Motor neuron (in vitro differentiated cells): ENCODE measurements around the gene LTBP1. TPM values are rescaled to one million over a fixed set of nuclear protein-coding genes. Genes with fewer than 3 reads are reported as not detected.
"Not testable (repeated sequence)": the region's sequence is repeated elsewhere in the genome, so short reads cannot be mapped to it uniquely, and the experiment has no call there.

Source experiments
- ATAC-seq, 8 experiments: fragments of 200-7000 bp; cut with Tn5 transposase; replicated peaks in 6 of 8; 2 replicates each; pipeline ENCODE4 v1.8.0; 2021; ENCODE audit warnings: mild to moderate bottlenecking in 8 of 8, moderate library complexity in 8 of 8
- H3K27ac ChIP-seq, 2 donors: fragments of 250-450 bp; sonication (Bioruptor Pico); 2 replicates each; pipeline ENCODE4 v1.9.0; 2021; ENCODE audit warnings: antibody characterized with exemption in 2 of 2, mild to moderate bottlenecking in 2 of 2, moderate library complexity in 1 of 2
- H3K4me1 ChIP-seq, 2 donors: fragments of 250-450 bp; sonication (Bioruptor Pico); replicated peaks in 1 of 2; 2 replicates each; pipeline ENCODE4 v1.6.1; 2021; ENCODE audit warnings: antibody characterized with exemption in 2 of 2, mild to moderate bottlenecking in 2 of 2, moderate library complexity in 1 of 2
- H3K4me3 ChIP-seq, 5 donors: fragments of 250-450 bp; sonication (Bioruptor Pico); 2 replicates each; pipeline ENCODE4 v1.9.0; 2021; ENCODE audit warnings: antibody characterized with exemption in 5 of 5, mild to moderate bottlenecking in 5 of 5, moderate library complexity in 4 of 5
- WGBS, 10 experiments: fragments of 450-650 bp; shearing (Covaris generic); methylation state at CpG; one replicate each; pipeline ENCODE4 v1.0.0; 2022; 5-methylcytosine and 5-hydroxymethylcytosine counted together
- in situ Hi-C, 9 experiments: fragments of 400-800 bp; cut with MboI; loops; one replicate each; pipeline ENCODE4 v1.15.0; 2021; ENCODE audit warnings: low sequenced_read_pairs in 9 of 9, low pct_unique_long_range_greater_than_20kb in 2 of 9; ENCODE audit not compliant: unreplicated experiment in 9 of 9
- total RNA-seq, 8 experiments: library from RNA; unstranded; fragments of 300-600 nt; gene quantifications; 2 replicates each; pipeline versions ENCODE4 v1.2.3 to v1.2.4, GENCODE V29; 2022

Gene LTBP1
- total RNA-seq, 8 experiments from 2014 or later, result 2.8 to 692 (median 20.8) TPM

GRCh38 chr2:33042819-33043218 is 96.1 kb downstream of the LTBP1 start:
- ATAC-seq, result no peak
- Histone ChIP-seq H3K4me1 (no peaks in the 10 kb centered on the region), H3K4me3 (no peak overlapping the region), H3K27ac (no peak overlapping the region)
- in situ Hi-C loops, result loop anchor here in 3 of 9 experiments (25.0 kb wide), 3 partner anchors 256 to 544 kb away; partner anchors contain the start of gene FAM98A (in 1 of the 3)
- WGBS, 10 experiments, result 72 to 100% (median 80%) methylated on average over 1 to 3 of the region's 3 CpGs; no CpG with 5 or more reads in 3 of the 10 experiments

DNA sequence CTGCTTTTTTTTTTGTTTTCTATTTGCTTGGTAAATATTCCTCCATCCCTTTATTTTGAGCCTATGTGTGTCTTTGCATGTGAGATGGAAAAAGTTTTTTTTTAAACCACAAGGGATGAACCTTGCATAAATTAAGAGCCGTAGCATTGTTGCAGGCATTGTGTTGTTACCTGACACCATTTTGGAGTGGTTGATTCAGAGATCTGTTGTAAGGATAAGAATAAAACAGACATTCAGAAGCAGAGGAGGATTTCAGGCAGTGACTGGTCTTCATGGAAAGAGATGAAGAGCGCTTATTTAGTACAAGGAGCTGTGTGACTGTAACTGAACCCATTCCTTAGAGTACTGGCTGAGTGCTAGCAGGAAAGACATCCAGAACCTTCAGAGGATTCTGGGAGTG is 101.2 kb downstream of the LTBP1 start:
- no peak overlapping the region for H3K4me3 ChIP-seq
- H3K4me1 ChIP-seq, result no peaks in the 10 kb centered on the region
- ATAC-seq, result peak in 3 of 8 experiments; percentile 3 to 15 (median 4)
- in situ Hi-C loops, result loop anchor here in 3 of 9 experiments (25.0 kb wide), 3 partner anchors 261 to 539 kb away; partner anchors contain the start of gene FAM98A (in 1 of the 3)
- H3K27ac ChIP-seq, result no peak overlapping the region
- 0 to 60% (median 24%) methylated on average over 1 to 2 of the region's 2 CpGs; no CpG with 5 or more reads in 2 of the 10 experiments for WGBS, 10 experiments

GRCh38 chr2:33051586-33052360 is 105.0 kb downstream of the LTBP1 start:
- 0 to 100% (median 46%) methylated on average over 1 to 6 of the region's 7 CpGs; no CpG with 5 or more reads in 4 of the 10 experiments for WGBS, 10 experiments

DNA sequence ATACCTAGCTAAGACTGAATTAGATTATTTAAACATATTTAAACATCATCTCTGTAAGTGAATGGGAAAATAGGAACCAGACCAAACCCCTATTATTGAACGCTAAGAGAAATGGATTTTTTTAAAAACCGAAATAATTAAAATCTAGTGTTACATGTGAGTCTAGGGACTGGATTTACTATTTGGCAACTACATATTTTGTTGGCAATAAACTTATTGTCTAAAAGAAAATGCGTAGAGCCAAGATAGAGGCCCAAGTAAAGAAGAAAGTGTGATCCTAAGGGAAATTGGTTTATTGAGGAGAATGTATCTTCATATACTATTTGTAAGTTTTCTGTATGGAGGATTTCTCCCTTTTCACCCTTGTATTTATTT is 105.6 kb downstream of the LTBP1 start:
- Histone ChIP-seq H3K27ac (no peak overlapping the region), H3K4me1 (no peaks in the 10 kb centered on the region), H3K4me3 (no peak overlapping the region)
- WGBS, 10 experiments, result 9 to 100% (median 93%) methylated on average over 3 of the region's 3 CpGs; no CpG with 5 or more reads in 1 of the 10 experiments
- in situ Hi-C loops, result no loop called here
- ATAC-seq, result no peak

More at GRCh38 chr2:33051586-33052360, 105.0 kb downstream of the LTBP1 start:
- ATAC-seq, result peak in 3 of 8 experiments; percentile 79 to 85 (median 79)
- H3K4me1 ChIP-seq, result no peaks in the 10 kb centered on the region
- no peak overlapping the region for H3K4me3 ChIP-seq
- in situ Hi-C loops, result no loop called here
- H3K27ac ChIP-seq, result no peak overlapping the region

- WGBS, 10 experiments, result 7 to 100% (median 91%) methylated on average over 1 to 11 of the region's 11 CpGs; no CpG with 5 or more reads in 1 of the 10 experiments
- H3K4me3 ChIP-seq, H3K27ac ChIP-seq, H3K4me1 ChIP-seq, in situ Hi-C loops: not testable (repeated sequence)
- peak in 3 of 8 experiments; percentile 53 to 80 (median 66) for ATAC-seq
Observed at GRCh38 chr2:33052795-33053194, 106.0 kb downstream of the LTBP1 start.

DNA sequence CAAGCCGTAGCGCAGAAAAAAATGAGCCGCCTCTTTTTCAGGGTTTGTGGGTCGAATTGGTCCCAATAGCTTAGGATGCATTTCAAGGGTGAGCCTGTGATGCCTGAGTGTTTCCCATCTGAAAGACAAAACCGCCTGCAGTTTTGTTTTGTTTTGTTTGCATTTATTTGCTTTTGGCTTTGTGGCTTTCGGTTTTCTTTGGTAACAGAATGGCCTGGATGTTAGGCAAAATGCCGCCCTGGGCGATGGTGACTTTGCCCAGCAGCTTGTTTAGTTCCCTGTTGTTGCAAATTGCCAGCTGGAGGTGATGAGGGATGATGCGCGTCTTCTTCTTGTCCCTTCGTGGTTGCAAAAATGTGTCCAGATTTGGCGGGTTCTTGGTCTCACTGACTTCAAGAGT is 109.4 kb downstream of the LTBP1 start:
- no peak for ATAC-seq
- Histone ChIP-seq H3K4me3 (no peak overlapping the region), H3K4me1 (peaks cover 7 to 27% of the 10 kb centered on the region in 2 donors), H3K27ac (no peak overlapping the region)
- in situ Hi-C loops, result no loop called here
- WGBS, 10 experiments, result 70 to 100% (median 91%) methylated on average over 1 to 6 of the region's 12 CpGs; no CpG with 5 or more reads in 1 of the 10 experiments

GRCh38 chr2:33057307-33058028 is 110.7 kb downstream of the LTBP1 start:
- ATAC-seq, H3K27ac ChIP-seq, in situ Hi-C loops, H3K4me3 ChIP-seq: not testable (repeated sequence)
- 95 to 100% (median 97%) methylated on average over 2 to 10 of the region's 39 CpGs; no CpG with 5 or more reads in 7 of the 10 experiments for WGBS, 10 experiments
- peaks cover 7 to 27% of the 10 kb centered on the region in 2 donors for H3K4me1 ChIP-seq

DNA sequence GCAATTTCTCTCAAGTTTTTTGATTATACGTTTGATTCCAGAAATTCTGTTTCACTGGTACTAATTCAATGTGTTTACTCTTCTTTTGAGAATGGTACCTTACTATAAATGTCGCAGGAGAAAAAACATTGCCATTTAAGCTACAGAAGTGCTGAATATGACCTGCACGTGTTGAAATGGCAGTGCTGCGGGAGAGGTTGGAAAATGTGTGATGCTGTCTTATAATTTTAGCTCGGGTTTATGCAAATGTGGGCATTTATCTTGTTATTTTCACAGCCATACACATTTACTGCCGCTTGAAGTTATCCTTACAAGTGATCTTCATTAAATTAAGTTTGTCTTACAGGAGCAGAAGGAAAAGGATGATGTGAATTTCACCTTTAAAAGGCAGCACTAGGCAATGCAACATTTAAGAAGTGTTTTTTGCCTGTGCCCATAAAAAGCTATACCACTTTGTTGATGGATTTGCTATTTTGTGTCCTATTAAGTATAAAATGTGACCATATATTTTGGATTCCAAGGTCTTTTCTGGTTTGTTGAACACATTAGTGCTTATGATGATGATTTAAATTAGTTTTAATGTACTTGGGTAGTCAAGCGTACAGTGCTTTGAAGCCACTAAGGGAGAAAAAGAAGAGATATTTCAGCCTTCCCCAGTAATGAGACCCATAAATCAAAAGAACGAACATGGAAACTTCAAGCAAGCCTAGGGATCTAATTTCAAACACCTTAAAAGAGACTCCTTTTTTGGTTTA is 112.1 kb downstream of the LTBP1 start:
- Histone ChIP-seq H3K4me1 (peaks cover 7 to 27% of the 10 kb centered on the region in 2 donors), H3K27ac (no peak overlapping the region), H3K4me3 (no peak overlapping the region)
- peak in 5 of 8 experiments; percentile 56 to 88 (median 82) for ATAC-seq
- in situ Hi-C loops, result no loop called here
- WGBS, 10 experiments, result 47 to 95% (median 74%) methylated on average over 2 to 8 of the region's 8 CpGs

GRCh38 chr2:33059471-33060156 is 112.9 kb downstream of the LTBP1 start:
- ATAC-seq, result no peak
- Histone ChIP-seq H3K4me3 (no peak overlapping the region), H3K27ac (no peak overlapping the region), H3K4me1 (peaks cover 7 to 27% of the 10 kb centered on the region in 2 donors)
- in situ Hi-C loops, result no loop called here
- WGBS, 10 experiments, result 0 to 83% (median 70%) methylated on average over 1 to 3 of the region's 3 CpGs; no CpG with 5 or more reads in 1 of the 10 experiments

DNA sequence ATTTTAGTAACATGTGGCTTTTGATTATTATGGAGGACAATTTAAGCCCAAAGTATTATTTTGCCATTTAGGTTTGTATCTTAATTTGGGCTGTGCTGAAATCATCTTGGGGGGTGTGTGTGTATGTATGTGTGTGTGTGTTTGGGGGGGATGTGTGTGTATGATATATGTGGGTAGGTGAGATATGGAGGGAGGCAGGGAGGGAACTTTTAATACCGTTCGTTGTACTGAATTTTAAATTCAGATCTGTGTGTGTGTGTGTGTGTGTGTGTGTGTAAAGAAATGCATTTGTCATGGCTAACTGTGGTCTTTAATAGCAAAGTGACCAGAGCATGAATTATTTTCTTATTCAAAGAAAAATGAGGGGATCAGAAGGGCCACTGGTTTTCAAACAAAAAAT is 113.7 kb downstream of the LTBP1 start:
- 27 to 50% methylated on average over 2 of the region's 2 CpGs; no CpG with 5 or more reads in 8 of the 10 experiments for WGBS, 10 experiments
- Histone ChIP-seq H3K27ac (no peak overlapping the region), H3K4me1 (peaks cover 7 to 27% of the 10 kb centered on the region in 2 donors), H3K4me3 (no peak overlapping the region)
- ATAC-seq, result no peak
- in situ Hi-C loops, result no loop called here

DNA sequence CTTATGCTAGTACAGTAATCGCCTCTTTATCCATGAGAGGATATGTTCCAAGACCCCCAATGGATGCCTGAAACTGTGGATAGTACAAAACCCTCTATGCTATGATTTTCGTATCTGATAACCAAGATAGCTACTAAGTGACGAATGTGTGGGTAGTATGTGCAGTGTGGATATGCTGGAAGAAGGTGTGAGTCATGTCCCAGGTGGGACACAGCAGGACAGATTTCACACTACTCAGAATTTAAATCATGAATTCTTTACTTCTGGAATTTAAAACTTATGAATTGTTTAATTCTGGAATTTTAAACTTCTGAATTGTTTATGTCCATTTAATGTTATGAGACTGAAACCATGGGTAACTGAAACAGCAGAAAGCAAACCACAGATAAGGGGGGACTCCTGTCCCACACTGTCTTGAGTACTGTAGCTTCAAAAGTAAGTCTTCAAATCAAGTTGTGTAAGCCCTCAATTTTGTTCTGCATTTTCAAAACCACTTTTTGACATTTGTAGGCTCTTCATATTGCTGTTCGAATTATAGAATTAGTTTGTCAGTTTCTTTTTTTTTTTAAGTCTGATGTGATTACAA is 116.0 kb downstream of the LTBP1 start:
- peak in 1 of 8 experiments; percentile 32 for ATAC-seq
- Histone ChIP-seq H3K27ac (no peak overlapping the region), H3K4me1 (peaks cover 7 to 27% of the 10 kb centered on the region in 2 donors), H3K4me3 (no peak overlapping the region)
- WGBS, 10 experiments, result 50 to 100% (median 85%) methylated on average over 1 to 4 of the region's 4 CpGs
- in situ Hi-C loops, result no loop called here

DNA sequence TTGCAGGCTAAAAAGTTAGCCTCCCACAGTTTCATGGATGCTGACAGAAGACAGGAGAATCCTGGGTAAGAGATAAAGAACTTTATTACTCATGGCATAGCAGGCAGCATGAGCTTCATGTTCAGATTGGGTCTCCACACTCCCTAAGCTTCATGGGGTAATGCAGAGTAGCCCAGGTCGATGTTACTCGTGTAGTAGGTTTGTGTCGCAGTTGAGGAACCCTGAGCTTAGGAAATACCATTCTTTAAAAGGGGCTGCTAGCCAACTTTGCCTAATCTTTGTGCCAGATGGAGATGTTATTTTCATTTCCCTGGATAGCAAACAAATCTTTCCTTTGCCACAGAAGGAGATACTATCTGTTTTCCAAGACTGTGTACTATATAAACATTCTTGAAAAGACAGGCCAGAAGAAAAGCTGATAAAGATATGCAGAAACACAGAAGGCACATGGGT is 117.6 kb downstream of the LTBP1 start:
- no peak for ATAC-seq
- WGBS, 10 experiments, result 60 to 100% (median 92%) methylated on average over 1 to 3 of the region's 3 CpGs; no CpG with 5 or more reads in 3 of the 10 experiments
- no peak overlapping the region for H3K27ac ChIP-seq
- no peak overlapping the region for H3K4me3 ChIP-seq
- in situ Hi-C loops, result no loop called here
- H3K4me1 ChIP-seq, result peaks cover under 1 to 22% of the 10 kb centered on the region in 2 donors
